Stimulated activated CD4-positive, alpha-beta T cell treated with anti-CD3 and anti-CD28 coated beads, Interleukin-2, amount 100 ng/mL, for 48 hours (primary cell): ENCODE results near the gene ARIH1.
"Not testable (repeated sequence)": the region's sequence is repeated elsewhere in the genome, so short reads cannot be mapped to it uniquely, and the experiment has no call there.

ENCODE experiments used
- DNase-seq, 2 donors: peaks; one replicate each; pipeline ENCODE4 v3.0.0-alpha.2; 2020

Gene ARIH1, protein sequence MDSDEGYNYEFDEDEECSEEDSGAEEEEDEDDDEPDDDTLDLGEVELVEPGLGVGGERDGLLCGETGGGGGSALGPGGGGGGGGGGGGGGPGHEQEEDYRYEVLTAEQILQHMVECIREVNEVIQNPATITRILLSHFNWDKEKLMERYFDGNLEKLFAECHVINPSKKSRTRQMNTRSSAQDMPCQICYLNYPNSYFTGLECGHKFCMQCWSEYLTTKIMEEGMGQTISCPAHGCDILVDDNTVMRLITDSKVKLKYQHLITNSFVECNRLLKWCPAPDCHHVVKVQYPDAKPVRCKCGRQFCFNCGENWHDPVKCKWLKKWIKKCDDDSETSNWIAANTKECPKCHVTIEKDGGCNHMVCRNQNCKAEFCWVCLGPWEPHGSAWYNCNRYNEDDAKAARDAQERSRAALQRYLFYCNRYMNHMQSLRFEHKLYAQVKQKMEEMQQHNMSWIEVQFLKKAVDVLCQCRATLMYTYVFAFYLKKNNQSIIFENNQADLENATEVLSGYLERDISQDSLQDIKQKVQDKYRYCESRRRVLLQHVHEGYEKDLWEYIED

DNA sequence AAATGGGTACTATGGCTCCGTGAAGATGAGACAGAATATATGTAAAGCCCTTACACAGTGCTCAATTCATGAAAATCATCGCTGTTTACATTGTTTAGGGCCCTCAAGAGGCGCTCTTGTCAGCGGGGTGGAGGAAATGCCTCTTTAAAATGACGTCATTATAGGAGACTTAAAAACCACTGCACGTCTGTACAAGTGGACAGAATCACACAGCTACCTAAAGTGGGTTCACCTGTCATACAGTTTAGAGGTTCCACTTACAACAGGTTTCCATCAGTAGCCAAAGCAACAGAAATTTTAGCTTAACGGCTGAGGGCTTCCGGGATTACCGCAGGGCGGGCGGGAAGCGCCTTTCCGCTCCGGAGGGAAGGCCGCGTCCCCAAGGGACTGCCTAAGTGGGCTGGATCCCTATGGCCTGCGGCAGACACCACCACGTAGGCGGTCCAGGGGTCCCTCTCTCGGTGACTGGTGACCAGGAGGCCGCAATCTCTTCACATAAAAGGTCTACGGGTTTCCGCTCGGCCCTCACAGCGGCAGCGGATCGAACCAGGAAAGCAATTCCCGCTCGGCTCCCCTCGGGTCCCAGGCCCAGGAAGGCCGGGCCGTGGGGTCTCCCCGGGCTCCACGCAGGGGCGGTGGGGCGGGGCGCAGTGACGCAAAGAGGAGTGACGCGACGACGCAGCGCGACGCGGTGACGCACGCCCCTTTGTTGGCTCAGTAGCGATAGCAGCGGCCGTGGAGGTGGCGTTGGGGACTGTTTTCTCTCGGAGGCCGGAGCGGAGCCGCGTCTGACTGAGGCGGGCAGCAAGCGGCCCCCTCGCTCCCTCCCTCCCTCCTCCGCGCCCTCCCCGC lies at the start of gene ARIH1:
TSS of gene ARIH1 (plus strand) at position 717 of the 852 bp plus-strand sequence. CDS start 310 bp downstream, outside the sequence.
- DNase-seq, result peak; percentile 95

DNA sequence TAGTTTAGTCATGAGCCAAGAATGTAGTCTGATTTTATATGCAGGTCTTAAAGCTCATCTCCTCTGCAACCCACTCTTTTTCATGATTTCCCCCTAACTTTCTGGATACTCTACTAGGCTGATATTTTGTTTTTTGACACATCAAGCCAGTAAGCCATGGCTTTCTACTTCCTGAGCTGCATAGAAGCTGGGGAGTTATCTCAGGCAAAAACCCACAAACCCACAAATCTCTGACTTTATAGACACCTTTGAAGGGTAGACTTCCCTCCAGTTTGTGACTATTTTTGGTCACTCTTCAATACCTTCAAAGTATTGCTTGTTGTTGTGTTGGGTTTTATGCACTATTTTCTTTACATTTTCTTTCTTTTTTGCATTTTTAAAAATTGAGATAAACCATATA lies 47.4 kb upstream of the ARIH1 start:
- no peak for DNase-seq

DNA sequence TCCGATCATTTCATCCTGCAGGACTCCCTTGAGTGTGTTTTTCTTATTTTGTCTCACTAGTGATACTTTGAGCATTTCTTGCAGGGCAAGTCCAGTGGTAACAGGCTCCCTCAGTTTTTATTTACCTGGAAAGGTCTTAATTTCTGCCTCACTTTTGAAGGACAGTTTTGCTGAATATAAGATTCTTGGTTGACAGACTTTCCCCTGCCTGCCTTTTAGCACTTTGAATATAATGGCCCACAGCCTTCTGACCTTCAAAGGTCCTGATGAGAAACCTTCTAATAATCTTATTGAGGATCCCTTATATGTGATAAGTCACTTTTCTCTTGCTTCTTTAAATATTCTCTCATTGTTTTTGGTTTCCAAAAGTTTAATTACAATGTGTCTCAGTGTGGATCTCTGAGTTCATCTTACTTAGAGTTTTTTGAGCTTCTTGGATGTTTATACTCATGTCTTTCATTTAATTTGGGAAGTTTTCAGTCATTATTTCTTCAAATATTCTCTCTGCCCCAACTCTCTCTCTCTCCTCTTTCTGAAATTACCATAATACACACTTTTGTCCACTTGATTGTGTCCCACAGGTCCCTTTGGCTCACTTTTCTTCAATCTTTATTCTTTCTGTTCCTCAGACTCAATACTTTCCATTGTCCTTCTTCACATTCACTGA lies 36.3 kb upstream of the ARIH1 start:
- DNase-seq, result no peak

DNA sequence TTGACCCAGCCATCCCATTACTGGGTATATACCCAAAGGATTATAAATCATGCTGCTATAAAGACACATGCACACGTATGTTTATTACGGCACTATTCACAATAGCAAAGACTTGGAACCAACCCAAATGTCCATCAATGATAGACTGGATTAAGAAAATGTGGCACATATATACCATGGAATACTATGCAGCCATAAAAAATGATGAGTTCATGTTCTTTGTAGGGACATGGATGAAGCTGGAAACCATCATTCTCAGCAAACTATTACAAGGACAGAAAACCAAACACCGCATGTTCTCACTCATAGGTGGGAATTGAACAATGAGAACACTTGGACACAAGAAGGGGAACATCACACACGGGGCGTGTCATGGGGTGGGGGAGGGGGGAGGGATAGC lies 31.3 kb upstream of the ARIH1 start:
- not testable (repeated sequence) for DNase-seq

DNA sequence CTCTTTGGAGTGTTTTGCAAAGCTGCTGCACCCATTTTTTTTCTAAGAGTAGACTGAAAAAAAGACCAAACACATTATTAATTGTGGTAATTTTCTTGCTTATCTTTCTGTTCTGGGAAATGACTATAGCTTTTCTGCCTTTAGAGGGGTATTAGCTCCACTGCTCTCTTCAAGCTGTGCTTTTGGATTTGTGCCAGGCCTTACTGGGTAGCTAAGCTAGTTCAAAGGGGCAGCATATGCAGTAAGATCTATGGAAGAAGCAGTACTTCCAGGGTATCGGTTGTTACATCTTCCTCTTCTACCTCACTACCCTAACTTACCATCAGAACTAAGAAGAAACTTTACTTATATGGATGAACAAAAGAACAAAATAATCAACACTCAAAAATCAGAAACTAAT lies 28.7 kb upstream of the ARIH1 start:
- no peak for DNase-seq

DNA sequence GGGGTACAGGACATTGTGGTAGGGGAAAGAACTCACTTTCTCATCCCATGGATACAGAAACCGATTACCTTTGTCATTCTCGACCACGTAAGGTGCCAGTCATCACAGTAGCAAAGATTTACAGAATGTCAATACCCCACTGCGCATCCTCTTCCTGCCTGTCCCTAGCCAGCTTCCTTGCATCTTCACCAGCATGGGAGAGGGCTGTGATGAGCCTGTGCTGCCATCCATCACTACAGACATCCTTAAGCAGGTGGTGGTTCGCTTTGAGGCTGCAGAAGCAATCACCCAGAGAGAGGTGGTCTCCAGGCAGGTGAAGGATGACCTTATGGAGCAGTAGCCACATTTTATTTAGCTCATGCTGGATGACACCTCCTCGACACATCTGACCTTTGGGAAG lies 23.3 kb upstream of the ARIH1 start:
- no peak for DNase-seq

DNA sequence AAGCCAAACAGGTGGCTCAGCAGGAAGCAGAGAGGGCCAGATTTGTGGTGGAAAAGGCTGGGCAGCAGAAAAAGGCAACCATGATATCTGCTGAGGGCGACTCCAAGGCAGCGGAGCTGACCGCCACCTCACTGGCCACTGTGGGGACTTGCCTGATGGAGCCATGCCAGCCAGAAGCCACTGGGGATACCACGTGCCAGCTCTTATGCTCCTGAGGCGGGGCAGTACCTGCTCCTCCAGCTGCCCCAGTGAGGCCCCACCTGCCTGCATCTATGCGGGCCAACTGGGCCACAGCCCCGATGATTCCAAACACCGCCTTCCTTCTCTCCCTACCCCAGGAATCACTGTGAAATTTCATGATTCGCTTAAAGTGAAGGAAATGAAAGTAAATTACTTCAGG lies 22.9 kb upstream of the ARIH1 start:
- DNase-seq, result no peak

DNA sequence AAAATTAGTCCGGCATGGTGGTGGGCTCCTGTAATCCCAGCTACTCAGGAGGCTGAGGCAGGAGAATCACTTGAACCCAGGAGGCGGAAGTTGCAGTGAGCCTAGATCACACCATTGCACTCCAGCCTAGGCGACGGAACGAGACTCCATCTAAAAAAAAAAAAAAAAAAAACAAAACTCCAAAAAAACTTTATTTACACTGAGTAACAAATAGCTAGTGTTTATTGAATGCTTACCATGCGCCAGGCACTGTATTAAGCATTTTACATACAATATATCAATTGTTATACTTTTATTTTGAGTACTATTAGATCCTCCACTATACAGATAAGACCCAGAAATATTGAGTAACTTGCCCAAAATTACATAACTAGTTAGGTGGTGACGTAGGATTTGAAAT lies 17.4 kb upstream of the ARIH1 start:
- no peak for DNase-seq

DNA sequence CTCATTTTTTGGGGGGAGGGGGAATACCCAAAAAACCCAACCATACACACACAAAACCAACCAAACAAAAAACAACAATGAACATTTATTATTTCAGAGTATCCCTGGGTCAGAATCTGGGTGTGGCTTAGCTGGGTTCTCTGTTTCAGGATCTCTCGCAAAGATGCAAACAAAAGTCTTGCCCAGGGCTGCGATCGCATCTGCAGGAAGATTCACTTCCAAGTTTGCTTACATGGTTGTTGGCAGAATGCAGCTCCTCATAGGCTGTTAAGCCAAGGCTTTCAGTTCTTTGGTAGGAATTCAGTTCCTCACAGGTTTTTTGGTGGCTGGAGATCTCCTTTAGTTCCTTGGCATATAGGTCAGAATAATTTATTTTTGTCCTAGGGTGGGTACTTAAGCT lies 13.7 kb upstream of the ARIH1 start:
- DNase-seq, result no peak

DNA sequence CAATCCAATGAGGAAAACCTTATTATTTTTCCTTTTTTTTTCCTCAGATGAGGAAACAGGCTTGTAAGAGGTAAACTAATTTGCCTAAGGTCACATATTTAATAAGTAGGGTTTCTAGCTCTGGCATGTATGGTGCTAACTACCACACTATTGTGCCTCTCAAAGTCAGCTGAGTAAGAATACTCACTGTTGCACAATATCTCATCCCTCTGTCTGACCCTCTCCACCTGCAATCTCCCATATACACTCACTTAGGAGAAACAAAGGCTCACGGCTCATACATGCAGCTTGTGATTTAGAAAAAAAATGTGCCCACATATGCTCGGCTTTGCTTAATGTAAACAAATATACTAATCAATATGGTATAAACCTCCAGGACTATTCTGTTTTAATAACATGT lies 10.4 kb upstream of the ARIH1 start:
- DNase-seq, result no peak

DNA sequence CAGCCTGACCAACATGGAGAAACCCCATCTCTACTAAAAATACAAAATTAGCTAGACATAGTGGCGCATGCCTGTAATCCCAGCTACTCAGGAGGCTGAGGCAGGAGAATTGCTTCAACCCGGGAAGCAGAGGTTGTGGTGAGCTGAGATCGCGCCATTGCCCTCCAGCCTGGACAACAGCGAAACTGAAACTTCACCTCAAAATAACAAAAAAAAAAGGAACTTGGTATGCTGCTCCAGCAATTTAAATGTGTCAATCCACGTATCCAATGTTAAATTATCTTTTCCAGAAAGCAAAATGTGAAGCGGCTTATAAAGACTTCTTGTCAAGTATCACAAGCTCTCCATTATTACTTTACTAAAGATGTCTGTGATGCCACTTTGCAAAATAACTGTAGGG lies 9.9 kb upstream of the ARIH1 start:
- no peak for DNase-seq

DNA sequence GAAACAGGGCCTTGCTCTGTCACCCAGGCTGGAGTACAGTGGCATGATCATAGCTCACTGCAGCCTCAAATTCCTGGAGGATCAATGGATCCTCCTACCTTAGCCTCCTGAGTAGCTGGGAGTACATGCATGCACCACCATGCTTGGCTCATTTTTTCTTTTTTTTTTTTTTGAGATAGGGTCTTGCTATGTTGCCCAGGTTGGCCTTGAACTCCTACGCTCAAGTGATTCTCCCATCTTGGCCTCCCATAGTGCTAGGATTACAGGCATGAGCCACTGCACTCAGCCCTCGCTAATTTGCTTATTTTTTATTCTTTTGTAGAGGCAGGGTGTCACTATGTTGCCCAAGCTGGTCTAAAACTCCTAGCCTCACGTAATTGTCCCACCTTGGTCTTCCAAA lies 6.0 kb upstream of the ARIH1 start:
- DNase-seq, result no peak

DNA sequence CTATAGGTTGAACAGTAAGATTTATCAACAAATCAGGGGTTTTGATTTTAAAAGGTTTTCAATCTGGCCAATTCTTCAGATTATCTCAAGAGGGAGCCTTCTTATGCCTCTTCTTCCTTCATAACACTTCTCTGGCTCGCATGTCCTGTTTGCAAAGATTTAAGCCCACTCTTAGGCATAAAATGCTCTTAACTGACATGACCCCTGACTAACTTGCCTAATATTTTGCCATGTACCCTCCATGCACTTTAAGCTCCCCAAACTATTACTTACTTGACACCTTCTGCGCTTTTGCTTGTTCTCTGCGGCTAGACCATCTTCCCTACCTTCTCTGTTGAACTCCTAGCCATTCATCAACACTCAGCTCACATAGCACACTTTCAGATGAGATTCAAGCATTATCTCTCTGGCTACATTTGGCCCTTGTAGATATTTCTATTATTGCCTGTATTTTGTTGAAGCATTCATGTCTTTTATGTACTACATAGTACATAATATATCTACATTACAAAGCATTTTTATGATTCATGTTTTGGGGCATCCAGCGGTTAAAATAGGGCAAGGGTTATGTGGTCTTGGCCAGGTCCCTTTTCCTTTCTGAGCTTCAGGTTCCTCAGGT lies 1.0 kb upstream of the ARIH1 start:
- no peak for DNase-seq

DNA sequence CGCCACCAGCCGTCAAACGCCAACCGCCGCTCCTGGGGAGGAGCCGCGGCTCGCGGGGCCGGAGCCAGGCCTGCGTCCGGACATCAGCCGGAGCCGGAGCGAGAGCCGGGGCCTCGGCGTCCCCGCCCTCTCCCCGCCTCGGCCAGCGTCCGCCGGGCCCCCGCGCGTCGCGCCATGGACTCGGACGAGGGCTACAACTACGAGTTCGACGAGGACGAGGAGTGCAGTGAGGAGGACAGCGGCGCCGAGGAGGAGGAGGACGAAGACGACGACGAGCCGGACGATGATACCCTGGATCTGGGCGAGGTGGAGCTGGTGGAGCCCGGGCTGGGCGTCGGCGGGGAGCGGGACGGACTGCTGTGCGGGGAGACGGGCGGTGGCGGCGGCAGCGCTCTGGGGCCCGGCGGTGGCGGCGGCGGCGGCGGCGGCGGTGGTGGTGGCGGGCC lies 359 bp downstream of the ARIH1 start:
- no peak for DNase-seq

DNA sequence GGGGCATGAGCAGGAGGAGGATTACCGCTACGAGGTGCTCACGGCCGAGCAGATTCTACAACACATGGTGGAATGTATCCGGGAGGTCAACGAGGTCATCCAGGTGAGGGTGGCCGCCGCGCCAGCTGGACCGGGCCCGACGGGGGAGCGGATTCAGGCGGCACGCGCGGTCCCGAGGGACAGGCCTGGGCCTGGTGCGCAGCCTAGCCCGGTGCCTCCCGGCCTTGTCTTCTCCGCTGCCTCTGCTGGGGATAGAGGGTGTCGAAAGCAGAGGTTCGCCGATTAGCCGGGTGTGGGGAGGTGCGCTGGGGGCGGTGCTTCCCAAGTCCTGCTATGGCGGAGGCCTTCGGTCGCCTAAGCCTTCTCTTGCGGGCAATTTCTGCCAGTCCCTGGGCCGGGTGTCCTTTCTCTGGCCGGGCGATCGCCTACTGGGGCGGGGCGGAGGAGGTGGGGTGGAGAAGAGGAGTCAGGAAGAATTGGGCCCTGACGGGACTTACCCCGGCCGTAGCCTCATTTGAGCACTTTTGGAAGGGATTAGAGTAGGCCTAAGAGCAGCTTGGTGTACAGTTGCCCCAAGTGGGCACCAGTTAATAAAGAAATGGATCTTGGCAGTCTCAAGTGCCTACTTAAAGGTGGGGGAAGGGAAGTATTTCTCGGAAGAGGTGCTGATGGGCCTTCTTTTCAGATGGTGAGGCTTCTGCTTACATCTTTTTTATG lies 940 bp downstream of the ARIH1 start:
- peak; percentile 61 to 65 for DNase-seq

DNA sequence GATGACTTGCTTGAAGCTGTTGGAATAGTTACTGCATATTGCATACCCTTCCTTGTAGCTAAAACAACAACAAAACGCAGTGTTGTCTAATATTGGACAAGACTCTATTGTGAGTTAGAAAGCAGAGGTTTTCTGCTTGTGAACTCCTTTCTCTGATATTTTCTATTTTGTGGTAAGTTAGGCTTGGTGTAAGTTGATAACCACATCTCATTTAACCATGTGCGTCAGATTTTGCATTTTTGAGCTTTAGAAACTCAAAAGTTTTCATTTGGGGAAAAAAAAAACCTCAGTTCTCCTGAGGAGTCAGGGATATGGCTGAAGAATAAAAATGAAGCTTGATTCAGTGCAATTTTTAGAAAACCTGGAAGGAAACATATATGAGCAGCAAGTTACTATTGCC lies 1.5 kb downstream of the ARIH1 start:
- no peak for DNase-seq

DNA sequence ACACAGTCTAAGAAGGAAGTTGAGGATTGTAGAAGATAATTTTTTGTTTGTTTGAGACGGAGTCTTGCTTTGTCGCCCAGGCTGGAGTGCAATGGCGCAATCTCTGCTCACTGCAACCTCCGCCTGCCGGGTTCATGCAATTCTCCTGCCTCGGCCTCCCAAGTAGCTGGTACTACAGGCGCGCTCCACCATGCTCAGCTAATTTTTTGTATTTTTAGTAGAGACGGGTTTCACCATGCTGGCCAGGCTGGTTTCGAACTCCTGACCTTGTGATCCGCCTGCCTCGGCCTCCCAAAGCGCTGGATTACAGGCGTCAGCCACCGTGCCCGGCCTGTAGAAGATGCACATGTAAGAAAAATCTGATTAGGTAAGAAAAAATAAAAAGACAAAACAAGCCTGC lies 2.2 kb downstream of the ARIH1 start:
- DNase-seq, result not testable (repeated sequence)

DNA sequence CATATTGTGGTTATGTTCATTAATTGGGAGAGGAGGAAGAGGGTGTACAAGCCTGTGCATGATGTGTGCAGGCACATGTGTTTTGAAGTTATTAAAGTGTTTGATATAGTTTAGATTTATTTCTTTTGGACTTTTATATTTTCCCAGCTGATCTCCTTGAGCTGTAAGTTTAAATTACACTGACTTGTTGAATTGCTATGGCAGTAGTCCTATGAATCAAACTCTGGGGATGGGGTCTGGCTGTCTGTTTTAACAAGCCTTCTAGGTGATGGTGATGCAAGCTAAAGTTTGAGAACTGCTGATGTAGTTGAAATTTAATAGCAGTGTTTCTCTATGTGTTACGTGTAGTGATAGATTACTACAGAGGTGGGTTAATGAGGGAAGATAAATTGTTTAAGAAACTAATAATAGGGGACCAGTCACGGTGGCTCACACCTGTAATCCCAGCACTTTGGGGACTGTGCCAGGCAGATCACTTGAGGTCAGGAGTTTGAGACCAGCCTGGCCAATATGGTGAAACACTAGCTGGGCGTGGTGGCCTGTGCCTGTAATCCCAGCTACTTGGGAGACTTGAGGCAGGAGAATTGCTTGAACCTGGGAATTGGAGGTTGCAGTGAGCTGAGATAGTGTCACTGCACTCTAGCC lies 7.0 kb downstream of the ARIH1 start:
- no peak for DNase-seq

DNA sequence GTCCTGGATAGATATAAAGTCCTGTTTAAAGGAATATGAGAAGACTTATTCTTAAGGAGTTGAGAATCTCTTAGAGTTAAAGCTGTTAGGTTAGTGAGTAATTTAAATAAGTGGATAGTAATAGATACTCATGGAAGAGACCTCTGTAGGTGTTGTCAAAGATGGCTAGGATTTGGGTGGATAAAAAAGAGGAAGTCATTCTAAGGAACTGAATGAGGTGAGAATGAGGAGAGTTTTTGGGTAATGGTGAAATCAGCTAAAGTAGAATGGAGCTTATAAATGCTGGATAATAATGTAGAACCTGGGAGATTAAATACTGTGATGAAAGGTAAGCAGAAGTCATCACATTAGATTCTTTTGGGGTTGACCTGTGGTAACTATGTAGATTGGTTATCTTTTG lies 8.1 kb downstream of the ARIH1 start:
- no peak for DNase-seq

DNA sequence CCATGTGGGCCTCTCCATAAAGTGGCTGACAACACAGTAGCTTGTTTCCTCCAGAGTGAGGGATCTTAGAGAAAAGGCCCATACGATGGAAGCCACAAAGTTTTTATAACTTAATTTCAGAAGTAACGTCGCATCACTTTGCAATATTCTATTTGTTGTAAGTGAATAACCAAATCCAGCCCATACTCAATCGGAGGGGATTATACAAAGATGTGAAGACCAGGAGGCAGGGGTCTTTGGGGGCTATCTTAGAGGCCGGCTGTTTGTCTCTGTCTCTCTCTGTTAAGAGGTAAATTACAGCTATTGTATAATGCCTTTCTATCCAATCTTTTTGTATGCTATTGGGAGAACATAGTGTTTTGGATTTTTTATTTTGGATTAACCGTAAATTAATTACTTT lies 9.1 kb downstream of the ARIH1 start:
- DNase-seq, result no peak

DNA sequence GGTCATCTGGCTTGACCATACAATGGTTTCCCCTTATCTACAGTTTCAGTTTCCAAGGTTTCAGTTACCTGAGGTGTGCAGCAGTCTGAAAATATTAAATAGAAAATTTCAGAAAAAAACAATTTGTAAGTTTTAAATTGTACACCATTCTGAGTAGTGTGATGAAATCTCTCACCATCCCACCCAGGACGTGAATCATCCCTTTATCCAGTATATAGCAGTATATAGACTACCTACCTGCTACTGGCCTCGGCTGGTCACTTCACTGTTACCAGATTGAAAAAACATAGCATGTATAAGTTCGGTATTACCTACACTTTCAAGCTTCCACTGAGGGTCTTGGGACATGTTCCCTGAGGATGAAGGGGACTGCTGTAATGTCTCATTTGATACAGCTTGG lies 12.0 kb downstream of the ARIH1 start:
- no peak for DNase-seq
